ENCODE data around the gene MROH7.

- TF ChIP-seq CTCF (IDR thresholded peaks at IDR 0.05) (no peak), POLR2A (IDR thresholded peaks at IDR 0.05) (no peak)
These were observed 60.4 kb downstream of the MROH7 start for GRCh38 chr1:54701996-54702395.
